Ovary (tissue), 3 donors: ENCODE results near the gene ZNF654.

Experiments used
- CTCF ChIP-seq, 3 donors: fragments of 450-650 bp in 2 of 3; fragments of 200-600 bp in 1 of 3; IDR thresholded peaks; one replicate each; pipeline versions ENCODE4 v1.5.1 to v1.8.0; 2016 to 2022; ENCODE audit warnings: antibody characterized with exemption in 3 of 3, mild to moderate bottlenecking in 1 of 3
- EP300 ChIP-seq: sonication (generic); formaldehyde crosslinking; IDR thresholded peaks from one replicate; pipeline ENCODE4 v1.6.1; 2017; ENCODE audit warnings: antibody characterized with exemption
- POLR2A ChIP-seq: fragments of 450-650 bp; IDR thresholded peaks from one replicate; pipeline ENCODE4 v1.6.1; 2017; ENCODE audit warnings: antibody characterized with exemption, mild to moderate bottlenecking, moderate library complexity
- donor health status: DM: no; HTN: no; CAD: no.

- TF ChIP-seq CTCF (IDR thresholded peaks at IDR 0.05) (no peak), POLR2A (no peak), EP300 (no peak)
These were observed 1.3 kb upstream of the ZNF654 start for GRCh38 chr3:88057630-88058305.
